ENCODE results near the gene BANF2.

BANF2 gene

DNA sequence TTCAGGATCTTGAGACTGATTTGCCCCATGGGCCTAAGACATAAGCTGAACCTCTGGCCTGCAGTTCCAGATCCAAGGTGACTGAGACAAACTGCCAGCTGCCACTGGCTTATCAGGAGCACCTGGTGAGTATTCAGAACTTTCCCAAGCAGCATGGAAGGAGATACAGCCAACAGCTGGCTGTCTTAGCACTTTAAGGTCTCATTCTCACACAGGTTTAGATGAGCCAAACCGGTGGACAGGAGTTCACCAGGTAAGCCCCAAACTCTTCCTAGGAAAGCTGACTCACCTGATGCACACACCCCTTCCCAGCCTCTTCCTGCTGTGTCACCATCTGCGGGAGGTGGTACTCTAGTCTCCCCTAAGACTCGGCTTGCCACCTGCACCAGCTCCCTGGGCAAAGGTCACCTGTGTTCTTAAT is at the start of gene BANF2:
TSS of gene BANF2 (plus strand) at position 36 of the 421 bp plus-strand sequence. CDS start 25,060 bp downstream, outside the sequence.
- H3K9me3 Mint-ChIP-seq, result no peaks in the 10 kb centered on the region
- no peak within 1 kb of the TSS for H3K27ac Mint-ChIP-seq (ENCODE audit: low read depth)
- no peak within 1 kb of the TSS for H3K4me3 Mint-ChIP-seq
- no peak for DNase-seq (ENCODE audit: low spot score in 2 of 2)
- no peaks in the 10 kb centered on the region for H3K36me3 Mint-ChIP-seq (ENCODE audit: insufficient read depth)
- H3K4me1 Mint-ChIP-seq, result no peaks in the 10 kb centered on the region
- no peaks in the 10 kb centered on the region for H3K27me3 Mint-ChIP-seq
- no peak for ATAC-seq (replicated peaks; ENCODE audit: extremely low read depth, poor library complexity, severe bottlenecking)

DNA sequence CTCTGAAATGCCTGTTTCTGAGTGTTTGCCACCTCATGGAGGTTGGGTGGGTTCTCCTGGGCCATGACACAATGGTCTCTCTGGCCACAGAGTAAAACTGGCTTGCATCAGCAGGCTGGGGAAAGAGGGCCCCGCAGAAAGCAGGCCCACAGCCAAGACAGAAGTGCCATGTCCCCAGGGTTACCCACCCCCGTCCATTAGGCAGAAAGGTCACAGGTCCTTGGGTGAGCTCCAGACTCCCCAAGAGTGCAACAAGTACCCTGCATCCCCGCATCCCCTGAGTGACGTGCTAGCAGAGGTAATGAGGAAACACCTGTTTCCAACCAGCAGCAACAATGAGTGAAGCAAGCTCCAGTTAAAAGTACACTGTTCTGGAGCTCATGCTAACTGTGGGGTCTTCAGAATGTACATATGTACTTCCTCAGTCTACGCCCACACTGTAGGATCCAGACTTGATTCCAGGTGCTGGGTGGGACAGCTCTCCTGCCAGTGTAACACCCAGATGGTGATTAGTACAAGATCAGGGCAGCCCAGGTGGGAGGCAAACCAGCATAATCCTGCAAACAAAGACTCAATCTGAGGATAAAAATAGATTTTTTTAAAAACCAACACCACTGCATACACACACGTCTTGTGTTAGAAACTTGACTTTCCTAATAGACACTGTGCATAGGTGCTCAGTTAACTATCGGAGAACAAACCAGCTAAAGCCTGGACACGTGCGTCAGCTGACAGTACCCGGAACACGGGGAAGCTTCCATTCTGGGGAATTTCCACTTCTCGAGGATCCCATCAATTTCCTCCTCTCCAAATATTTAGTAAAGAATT is 49.3 kb upstream of the BANF2 start:
- H3K4me1 Mint-ChIP-seq, result no peaks in the 10 kb centered on the region
- no peak overlapping the region for H3K4me3 Mint-ChIP-seq
- no peaks in the 10 kb centered on the region for H3K9me3 Mint-ChIP-seq
- ATAC-seq (replicated peaks; ENCODE audit: extremely low read depth, poor library complexity, severe bottlenecking) (no peak), DNase-seq (ENCODE audit: low spot score in 2 of 2) (no peak)
- no peaks in the 10 kb centered on the region for H3K27me3 Mint-ChIP-seq
- peaks cover 5% of the 10 kb centered on the region for H3K36me3 Mint-ChIP-seq (ENCODE audit: insufficient read depth)
- H3K27ac Mint-ChIP-seq (ENCODE audit: low read depth), result no peak overlapping the region

DNA sequence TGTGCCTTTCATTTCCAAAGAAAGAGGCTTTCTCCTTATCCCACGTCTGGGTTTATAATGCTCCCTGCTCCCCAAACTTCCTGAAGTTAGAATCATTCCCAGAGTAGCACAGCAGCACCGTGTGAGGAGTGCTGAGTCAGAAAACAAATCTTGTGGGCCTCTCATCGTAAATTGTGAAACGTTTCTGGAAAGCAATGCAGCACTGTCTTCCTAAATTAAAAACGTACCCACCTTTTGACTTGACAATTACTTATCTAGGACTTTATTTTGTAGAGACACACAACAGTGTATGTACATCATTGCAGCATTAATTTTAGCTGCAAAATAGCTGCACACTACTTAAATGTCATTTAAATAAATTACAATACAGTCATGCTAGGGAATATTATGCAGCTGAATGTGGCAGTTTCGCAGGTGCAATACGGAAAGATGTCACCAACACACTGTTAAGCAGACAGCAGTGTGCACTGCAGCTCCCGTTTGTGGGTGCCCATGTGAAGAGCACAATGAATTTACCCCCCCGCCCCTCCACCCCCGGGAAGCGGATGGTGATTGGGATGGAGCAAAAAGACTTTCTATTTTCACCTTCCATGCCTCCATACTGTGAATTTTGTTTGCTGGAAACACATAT is 48.5 kb upstream of the BANF2 start:
- Mint-ChIP-seq H3K9me3 (no peaks in the 10 kb centered on the region), H3K27me3 (no peaks in the 10 kb centered on the region), H3K4me3 (no peak overlapping the region), H3K36me3 (ENCODE audit: insufficient read depth) (peaks cover 5% of the 10 kb centered on the region), H3K4me1 (no peaks in the 10 kb centered on the region), H3K27ac (ENCODE audit: low read depth) (no peak overlapping the region)
- DNase-seq (ENCODE audit: low spot score in 2 of 2), result no peak
- ATAC-seq (replicated peaks; ENCODE audit: extremely low read depth, poor library complexity, severe bottlenecking), result no peak

DNA sequence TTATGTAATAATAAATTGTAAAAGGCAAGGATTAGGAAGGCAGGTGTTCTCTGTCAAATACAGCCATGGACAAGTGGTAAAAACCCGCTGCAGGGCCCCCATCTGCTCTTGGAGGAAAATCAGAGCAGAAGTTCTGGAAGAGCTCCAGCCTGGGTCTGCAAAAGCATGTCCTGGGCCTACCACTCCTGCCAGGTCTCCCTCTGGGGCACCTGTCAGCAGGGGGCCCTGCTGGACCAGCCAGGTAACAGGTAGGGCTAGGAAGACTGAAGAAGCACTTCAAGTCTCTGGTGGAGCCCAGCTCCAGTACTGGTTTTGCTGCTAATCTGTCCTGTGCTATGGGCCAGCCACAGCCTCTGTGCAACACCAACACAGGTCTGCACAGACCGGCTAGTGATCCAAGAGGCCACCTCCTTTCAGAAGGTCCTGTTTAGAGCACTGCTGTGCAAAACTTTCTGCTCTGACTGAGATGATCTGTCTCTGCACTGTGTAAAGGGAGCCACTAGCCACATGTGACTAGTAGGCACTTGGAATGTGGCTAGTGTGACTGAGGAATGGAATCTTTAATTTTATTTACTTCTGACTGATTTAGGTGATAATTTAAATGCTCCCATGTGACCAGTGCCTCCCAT is 47.9 kb upstream of the BANF2 start:
- H3K4me3 Mint-ChIP-seq, result no peak overlapping the region
- H3K27me3 Mint-ChIP-seq, result no peaks in the 10 kb centered on the region
- H3K27ac Mint-ChIP-seq (ENCODE audit: low read depth), result no peak overlapping the region
- no peaks in the 10 kb centered on the region for H3K4me1 Mint-ChIP-seq
- peaks cover 5% of the 10 kb centered on the region for H3K36me3 Mint-ChIP-seq (ENCODE audit: insufficient read depth)
- ATAC-seq (replicated peaks; ENCODE audit: extremely low read depth, poor library complexity, severe bottlenecking) (no peak), DNase-seq (ENCODE audit: low spot score in 2 of 2) (no peak)
- no peaks in the 10 kb centered on the region for H3K9me3 Mint-ChIP-seq

DNA sequence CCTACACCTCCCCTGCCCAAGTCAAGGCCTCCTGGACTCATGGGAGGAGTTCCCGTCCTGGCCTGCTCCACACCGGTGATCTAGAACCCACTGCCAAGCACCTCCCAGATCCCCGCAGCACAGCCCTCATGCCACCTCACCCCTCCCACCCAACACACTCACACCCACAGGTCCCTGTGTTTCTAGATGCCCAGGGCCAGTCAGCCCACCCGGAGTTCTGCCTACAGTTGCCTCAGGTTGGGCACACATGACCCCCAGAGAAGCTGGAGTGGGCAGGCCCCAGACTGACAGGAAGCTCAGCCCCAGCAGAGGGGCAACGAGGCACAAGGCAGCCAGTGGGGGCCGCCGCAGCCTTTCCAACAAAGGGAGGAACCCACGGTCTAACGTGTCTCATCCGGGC is 47.4 kb upstream of the BANF2 start:
- no peak for ATAC-seq (replicated peaks; ENCODE audit: extremely low read depth, poor library complexity, severe bottlenecking)
- no peaks in the 10 kb centered on the region for H3K4me1 Mint-ChIP-seq
- H3K27ac Mint-ChIP-seq (ENCODE audit: low read depth), result no peak overlapping the region
- no peak overlapping the region for H3K4me3 Mint-ChIP-seq
- H3K27me3 Mint-ChIP-seq, result no peaks in the 10 kb centered on the region
- peaks cover 6% of the 10 kb centered on the region for H3K36me3 Mint-ChIP-seq (ENCODE audit: insufficient read depth)
- H3K9me3 Mint-ChIP-seq, result no peaks in the 10 kb centered on the region
- DNase-seq (ENCODE audit: low spot score in 2 of 2), result no peak

DNA sequence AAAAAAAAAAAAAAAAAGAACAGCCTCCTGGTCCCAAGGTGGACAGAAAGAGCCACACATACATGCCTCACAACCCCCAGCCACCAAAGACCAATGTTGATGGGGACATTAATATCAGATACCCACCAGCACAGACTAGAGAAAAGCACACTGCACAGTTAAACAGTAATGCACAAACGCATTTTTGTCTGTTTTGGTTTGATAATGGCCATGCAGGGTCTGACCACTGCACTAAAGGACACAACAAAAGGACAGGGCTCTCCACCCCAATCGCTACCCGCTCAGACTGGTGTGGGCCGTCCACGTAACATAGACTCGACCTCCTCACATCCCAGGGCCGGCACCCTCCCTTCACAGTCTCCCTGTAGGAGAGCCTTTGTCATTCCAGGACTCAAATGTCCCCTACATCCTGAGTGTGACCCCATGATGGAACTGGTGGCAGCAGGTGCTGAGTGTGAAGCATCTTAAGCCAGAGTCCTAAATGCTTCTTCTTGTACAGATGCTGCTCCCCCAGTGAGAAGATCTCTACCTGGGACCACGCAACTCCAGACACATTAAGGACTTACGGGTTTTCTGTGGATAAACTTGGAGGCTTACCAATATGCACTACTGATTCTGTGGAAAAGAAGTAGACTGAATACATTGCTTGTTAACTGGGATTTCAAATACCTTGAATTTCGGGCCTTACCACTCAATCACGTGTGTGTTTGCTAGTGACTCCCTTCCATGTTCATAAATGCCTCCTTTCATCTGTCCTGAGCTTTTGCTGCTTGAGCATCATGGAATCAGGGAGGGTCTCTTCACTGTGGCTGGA is 45.7 kb upstream of the BANF2 start:
- DNase-seq (ENCODE audit: low spot score in 2 of 2), result no peak
- H3K4me1 Mint-ChIP-seq, result no peaks in the 10 kb centered on the region
- no peak overlapping the region for H3K27ac Mint-ChIP-seq (ENCODE audit: low read depth)

DNA sequence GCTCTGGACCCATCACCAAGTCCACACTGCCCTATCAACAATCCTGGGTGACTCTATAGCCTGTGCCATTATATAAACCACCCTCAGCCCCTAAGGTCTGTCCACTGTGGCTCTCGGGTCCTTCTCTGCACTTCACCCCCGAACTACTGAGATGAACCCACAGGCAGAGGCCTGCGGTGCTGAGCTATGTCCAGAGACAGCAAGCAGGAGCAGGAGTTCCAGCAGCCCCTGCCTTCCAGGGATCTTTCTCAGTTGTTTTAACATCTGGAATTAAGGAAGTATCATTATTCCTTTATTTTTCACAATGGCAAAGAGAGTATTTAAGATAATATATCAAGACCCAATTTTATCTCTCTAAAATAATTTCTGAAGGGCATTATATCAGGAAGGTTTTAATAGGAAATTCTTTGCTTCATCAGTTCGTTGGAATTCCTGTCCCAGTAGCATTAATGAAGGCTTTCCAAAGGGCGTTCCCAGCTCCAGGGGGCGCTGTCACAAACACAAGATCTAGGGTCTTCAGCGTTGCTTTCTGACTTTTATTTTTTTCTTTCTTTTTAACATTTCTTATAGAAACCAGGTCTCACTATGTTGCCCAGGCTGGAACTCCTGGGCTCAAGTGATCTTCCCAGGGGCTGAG is 45.0 kb upstream of the BANF2 start:
- no peaks in the 10 kb centered on the region for H3K9me3 Mint-ChIP-seq
- no peaks in the 10 kb centered on the region for H3K27me3 Mint-ChIP-seq
- ATAC-seq (replicated peaks; ENCODE audit: extremely low read depth, poor library complexity, severe bottlenecking), result no peak
- H3K4me1 Mint-ChIP-seq, result peaks cover 2% of the 10 kb centered on the region
- H3K27ac Mint-ChIP-seq (ENCODE audit: low read depth), result no peak overlapping the region
- H3K4me3 Mint-ChIP-seq, result no peak overlapping the region
- DNase-seq (ENCODE audit: low spot score in 2 of 2), result no peak
- H3K36me3 Mint-ChIP-seq (ENCODE audit: insufficient read depth), result peaks cover 10% of the 10 kb centered on the region

More for the DNA sequence above, 45.7 kb upstream of the BANF2 start:
- H3K36me3 Mint-ChIP-seq (ENCODE audit: insufficient read depth), result peaks cover 10% of the 10 kb centered on the region
- no peak for ATAC-seq (replicated peaks; ENCODE audit: extremely low read depth, poor library complexity, severe bottlenecking)
- no peaks in the 10 kb centered on the region for H3K9me3 Mint-ChIP-seq
- no peaks in the 10 kb centered on the region for H3K27me3 Mint-ChIP-seq
- no peak overlapping the region for H3K4me3 Mint-ChIP-seq

DNA sequence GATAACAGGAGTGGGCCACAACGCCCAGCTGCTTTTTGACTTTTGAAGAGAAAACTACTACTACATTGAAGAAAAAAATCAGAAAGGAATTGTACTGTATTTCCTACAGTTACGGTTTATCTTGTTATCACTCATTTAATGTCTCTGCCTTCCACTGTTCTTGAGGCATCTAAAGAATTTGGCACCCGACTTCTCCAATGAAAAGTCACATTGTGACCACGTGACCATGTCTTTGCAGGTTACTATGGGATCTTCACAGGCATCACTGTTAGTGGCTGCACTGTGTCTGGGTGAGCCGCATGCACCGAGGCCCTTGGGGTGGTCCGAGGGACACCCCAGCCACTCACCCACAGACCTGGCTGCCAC is 44.5 kb upstream of the BANF2 start:
- Mint-ChIP-seq H3K36me3 (ENCODE audit: insufficient read depth) (peaks cover 10% of the 10 kb centered on the region), H3K27me3 (no peaks in the 10 kb centered on the region), H3K4me3 (no peak overlapping the region), H3K9me3 (no peaks in the 10 kb centered on the region), H3K4me1 (peaks cover 7% of the 10 kb centered on the region), H3K27ac (ENCODE audit: low read depth) (no peak overlapping the region)
- DNase-seq (ENCODE audit: low spot score in 2 of 2) (no peak), ATAC-seq (replicated peaks; ENCODE audit: extremely low read depth, poor library complexity, severe bottlenecking) (no peak)

DNA sequence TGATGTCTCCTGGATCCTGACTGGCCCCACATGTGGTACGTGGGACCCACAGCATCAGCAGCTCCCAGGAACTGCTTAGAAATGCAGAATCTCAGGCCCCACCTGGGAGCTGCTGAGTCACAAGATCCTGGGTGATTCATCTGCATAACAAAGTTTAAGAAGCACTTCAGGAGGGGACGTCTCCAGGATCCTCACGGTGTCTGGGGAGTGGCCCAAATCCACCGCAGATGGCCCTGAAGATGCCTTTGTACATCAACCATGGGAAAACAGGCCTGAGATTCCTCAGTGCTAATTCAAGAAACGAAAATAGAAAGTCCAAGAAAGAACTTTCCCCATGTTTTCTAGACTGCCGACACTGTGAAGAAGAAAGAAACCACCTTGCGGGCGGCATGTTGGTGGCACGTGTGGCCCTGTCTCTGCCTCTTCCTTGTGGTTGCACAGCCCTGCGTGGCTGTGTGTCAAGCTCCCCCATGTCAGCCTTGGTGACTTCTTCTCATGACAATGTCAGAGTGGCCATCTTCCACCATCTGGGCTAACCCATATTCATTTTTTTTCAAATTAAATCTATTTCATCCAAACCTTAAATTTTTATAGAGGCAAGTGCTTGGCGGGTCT is 43.8 kb upstream of the BANF2 start:
- Mint-ChIP-seq H3K4me1 (peaks cover 14% of the 10 kb centered on the region), H3K9me3 (no peaks in the 10 kb centered on the region), H3K27me3 (no peaks in the 10 kb centered on the region), H3K36me3 (ENCODE audit: insufficient read depth) (peaks cover 12% of the 10 kb centered on the region), H3K27ac (ENCODE audit: low read depth) (no peak overlapping the region), H3K4me3 (no peak overlapping the region)
- ATAC-seq (replicated peaks; ENCODE audit: extremely low read depth, poor library complexity, severe bottlenecking), result no peak
- DNase-seq (ENCODE audit: low spot score in 2 of 2), result no peak

DNA sequence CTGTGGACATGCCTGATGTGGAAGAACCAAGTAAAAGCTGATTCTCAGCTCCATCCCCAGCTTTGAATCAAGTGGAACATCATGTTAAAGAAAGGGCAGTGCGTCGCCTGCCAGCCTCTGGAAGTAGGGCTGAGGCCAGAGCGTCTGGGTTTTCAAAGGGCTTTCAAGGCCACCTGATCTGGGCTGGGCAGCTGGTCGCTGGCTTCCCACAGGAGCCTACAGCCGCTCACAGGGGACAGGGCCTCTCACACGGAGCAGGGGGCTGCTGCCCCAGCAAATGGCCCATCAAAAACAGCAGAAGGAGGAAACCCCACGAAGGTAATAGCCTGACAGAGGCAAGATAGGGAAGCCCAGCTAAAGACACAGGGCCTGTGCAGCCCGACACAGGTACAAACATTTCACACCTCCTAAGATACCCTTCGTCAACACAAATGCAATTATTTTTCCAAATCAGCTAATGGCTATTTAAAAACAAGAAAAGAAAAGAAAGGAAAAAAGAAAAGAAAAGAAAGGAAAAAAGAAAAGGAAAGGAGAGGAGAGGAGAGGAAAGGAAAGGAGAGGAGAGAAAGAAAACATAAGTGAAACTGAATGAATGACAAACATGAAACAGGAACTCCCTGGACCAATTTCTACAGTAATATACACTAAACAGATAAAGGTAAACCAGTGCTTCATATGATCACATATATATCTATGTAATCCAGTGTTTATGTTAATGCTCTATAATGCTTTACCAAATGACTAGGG is 42.5 kb upstream of the BANF2 start:
- Mint-ChIP-seq H3K27me3 (no peaks in the 10 kb centered on the region), H3K4me1 (peaks cover 23% of the 10 kb centered on the region), H3K36me3 (ENCODE audit: insufficient read depth) (peaks cover 12% of the 10 kb centered on the region), H3K27ac (ENCODE audit: low read depth) (peak overlapping the region; percentile 73), H3K9me3 (no peaks in the 10 kb centered on the region), H3K4me3 (no peak overlapping the region)
- DNase-seq (ENCODE audit: low spot score in 2 of 2) (no peak), ATAC-seq (replicated peaks; ENCODE audit: extremely low read depth, poor library complexity, severe bottlenecking) (no peak)

DNA sequence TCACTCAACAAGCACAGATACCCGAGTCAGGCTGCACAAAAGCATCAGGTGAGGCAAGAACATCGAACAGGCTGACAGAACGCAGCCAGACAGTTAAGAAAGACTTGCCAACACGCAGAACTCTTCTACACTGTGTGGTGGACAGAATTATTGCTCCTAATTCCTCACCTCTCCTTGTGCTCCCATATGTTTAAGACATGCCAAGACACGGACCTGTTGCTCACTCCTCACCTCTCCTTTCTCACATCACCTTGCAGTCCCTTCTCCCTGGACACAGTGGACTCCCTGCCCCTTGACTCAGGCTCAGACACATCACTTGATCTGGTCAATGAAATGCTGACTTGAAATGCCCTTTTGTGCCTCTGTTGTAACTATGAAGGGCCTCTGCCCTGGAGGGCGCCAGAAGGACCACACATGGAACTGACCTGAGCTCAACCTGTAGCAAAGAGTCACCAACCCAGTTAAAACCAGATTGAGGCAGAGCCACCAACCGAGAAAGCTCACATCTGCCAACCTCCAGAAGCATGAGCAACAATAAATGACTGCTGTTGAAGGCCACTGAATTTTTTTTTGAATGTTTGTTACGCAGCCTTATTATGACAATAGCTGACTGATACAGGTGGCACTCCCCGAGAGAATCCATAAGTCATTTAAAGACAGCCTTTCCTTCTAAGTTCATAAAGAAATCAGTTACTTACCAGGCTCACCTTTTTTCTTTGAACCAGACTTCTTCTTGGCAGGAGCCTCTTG is 41.7 kb upstream of the BANF2 start:
- Mint-ChIP-seq H3K36me3 (ENCODE audit: insufficient read depth) (peaks cover 8% of the 10 kb centered on the region), H3K4me3 (no peak overlapping the region), H3K27ac (ENCODE audit: low read depth) (peak overlapping the region; percentile 14), H3K4me1 (peaks cover 28% of the 10 kb centered on the region), H3K9me3 (no peaks in the 10 kb centered on the region), H3K27me3 (no peaks in the 10 kb centered on the region)
- DNase-seq (ENCODE audit: low spot score in 2 of 2) (no peak), ATAC-seq (replicated peaks; ENCODE audit: extremely low read depth, poor library complexity, severe bottlenecking) (no peak)
